ENCODE data around the gene PIBF1.
A peak's percentile ranks its signal among the peaks of the same experiment; 100 is the strongest.

PIBF1 gene

GRCh38 chr13:73058736-73059459, 277.0 kb downstream of the PIBF1 start, which contains the start of gene KLF5:
Gene KLF5, plus strand, starts transcription at chr13:73059005. Its CDS starts 323 bp downstream, at chr13:73059328.
- in situ Hi-C loops (cut with MboI; ENCODE audit: low sequenced_read_pairs, unreplicated experiment): no loop called here
- DNase-seq (ENCODE audit: low spot score): peak; percentile 99
- TF ChIP-seq CTCF (IDR thresholded peaks at IDR 0.05; ENCODE audit: borderline replicate concordance, control extremely low read depth, extremely low read depth, insufficient read depth, missing control alignments): no peak

DNA sequence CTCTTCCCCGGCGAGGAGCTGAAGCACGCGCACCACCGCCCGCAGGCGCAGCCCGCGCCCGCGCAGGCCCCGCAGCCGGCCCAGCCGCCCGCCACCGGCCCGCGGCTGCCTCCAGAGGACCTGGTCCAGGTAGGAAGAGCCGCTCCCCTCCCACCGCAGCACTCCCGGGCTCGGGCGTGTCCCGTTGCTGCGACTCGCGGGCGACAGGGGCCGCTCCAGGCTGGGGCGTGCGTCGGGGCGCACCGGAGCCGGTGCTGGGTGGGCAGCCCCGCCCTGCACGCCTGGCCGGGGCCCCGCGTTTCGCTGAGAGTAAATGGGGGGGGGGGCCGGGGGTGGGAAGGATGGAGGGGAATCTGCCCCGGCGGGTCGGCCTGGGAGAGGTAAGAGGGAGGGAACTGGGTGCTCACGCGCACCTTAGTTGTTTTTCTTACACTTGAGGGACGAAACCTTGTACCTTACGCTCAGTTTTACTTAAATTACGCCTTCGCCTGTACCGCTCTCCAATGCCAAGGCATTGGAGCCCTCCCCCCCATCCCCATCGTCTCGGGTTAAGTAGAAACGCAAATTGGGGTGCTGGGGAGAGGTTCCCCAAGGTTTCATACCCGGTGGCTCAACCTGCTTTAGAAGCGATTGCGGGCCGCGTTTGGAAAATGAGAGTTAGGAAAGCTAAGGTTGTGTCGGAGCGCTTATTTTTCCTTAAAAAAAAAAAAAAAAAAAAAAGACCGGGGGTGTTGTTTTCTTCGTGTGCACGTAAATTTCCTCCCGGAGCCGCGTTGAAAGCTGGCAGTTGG, 277.7 kb downstream of the PIBF1 start:
- in situ Hi-C loops (cut with MboI; ENCODE audit: low sequenced_read_pairs, unreplicated experiment): no loop called here
- TF ChIP-seq CTCF (IDR thresholded peaks at IDR 0.05; ENCODE audit: borderline replicate concordance, control extremely low read depth, extremely low read depth, insufficient read depth, missing control alignments): no peak
- DNase-seq (ENCODE audit: low spot score): peak; percentile 79

DNA sequence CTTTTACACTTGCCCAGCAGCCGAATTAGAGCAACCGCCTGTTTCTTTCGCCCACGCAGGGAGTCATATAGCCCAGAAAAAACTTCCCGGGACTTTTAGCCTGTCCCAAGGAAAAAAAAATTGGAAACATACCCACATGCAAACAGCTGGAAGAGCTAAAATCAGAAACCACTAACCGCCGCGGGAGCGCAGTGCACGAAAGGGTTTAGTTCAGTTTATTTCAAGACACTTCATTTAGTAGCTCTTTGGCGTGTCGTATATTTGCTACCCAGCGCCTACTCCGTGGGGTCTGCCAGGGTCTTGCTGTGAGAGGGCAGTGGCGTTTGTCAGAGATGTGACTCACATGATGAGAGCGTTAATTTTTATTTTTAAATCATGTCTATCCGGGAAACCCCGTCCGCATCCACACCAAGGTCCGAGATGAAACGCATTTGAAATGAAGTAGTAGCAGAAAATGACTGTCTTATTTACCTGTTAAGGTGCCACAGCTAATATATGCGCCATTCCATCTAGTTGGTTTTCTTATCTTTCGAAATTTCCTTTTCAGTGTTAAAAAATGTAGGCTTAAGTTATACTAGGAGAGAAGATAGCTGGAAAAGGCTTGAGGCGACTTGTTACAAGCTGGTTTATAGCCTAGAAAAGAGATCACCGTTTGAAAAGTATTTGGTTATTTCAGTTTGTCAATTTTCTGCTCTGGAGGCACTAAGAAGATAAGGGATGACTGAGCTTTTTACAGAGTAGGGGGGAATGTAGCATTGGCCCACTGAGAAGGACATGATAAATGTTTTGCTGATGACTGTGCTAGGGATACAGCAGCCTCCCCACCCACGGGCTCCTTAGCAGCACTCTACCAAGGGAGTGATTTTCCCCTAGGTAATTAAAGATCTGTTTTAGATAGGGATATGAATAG, 278.6 kb downstream of the PIBF1 start:
- in situ Hi-C loops (cut with MboI; ENCODE audit: low sequenced_read_pairs, unreplicated experiment): no loop called here
- peak; percentile 26 for DNase-seq (ENCODE audit: low spot score)

GRCh38 chr13:73061473-73061872, 279.5 kb downstream of the PIBF1 start:
- TF ChIP-seq CTCF (IDR thresholded peaks at IDR 0.05; ENCODE audit: borderline replicate concordance, control extremely low read depth, extremely low read depth, insufficient read depth, missing control alignments): no peak
- in situ Hi-C loops (cut with MboI; ENCODE audit: low sequenced_read_pairs, unreplicated experiment): no loop called here

More for the DNA sequence above, 278.6 kb downstream of the PIBF1 start:
- TF ChIP-seq CTCF (IDR thresholded peaks at IDR 0.05; ENCODE audit: borderline replicate concordance, control extremely low read depth, extremely low read depth, insufficient read depth, missing control alignments): no peak

DNA sequence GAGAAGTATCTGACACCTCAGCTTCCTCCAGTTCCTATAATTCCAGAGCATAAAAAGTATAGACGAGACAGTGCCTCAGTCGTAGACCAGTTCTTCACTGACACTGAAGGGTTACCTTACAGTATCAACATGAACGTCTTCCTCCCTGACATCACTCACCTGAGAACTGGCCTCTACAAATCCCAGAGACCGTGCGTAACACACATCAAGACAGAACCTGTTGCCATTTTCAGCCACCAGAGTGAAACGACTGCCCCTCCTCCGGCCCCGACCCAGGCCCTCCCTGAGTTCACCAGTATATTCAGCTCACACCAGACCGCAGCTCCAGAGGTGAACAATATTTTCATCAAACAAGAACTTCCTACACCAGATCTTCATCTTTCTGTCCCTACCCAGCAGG, 279.9 kb downstream of the PIBF1 start:
- TF ChIP-seq CTCF (IDR thresholded peaks at IDR 0.05; ENCODE audit: borderline replicate concordance, control extremely low read depth, extremely low read depth, insufficient read depth, missing control alignments): no peak
- in situ Hi-C loops (cut with MboI; ENCODE audit: low sequenced_read_pairs, unreplicated experiment): no loop called here
- no peak for DNase-seq (ENCODE audit: low spot score)

More at GRCh38 chr13:73061473-73061872, 279.5 kb downstream of the PIBF1 start:
- DNase-seq (ENCODE audit: low spot score): no peak

DNA sequence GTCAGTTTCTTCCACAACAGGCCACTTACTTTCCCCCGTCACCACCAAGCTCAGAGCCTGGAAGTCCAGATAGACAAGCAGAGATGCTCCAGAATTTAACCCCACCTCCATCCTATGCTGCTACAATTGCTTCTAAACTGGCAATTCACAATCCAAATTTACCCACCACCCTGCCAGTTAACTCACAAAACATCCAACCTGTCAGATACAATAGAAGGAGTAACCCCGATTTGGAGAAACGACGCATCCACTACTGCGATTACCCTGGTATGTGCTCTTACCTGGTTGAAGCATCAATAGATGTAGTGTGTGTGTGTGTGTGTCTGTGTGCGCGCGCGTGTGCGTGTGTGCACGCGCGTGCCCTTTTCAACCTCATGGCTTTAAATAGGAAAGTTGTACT, 280.5 kb downstream of the PIBF1 start:
- in situ Hi-C loops (cut with MboI; ENCODE audit: low sequenced_read_pairs, unreplicated experiment): no loop called here
- DNase-seq (ENCODE audit: low spot score): no peak

More for the DNA sequence above, 280.5 kb downstream of the PIBF1 start:
- no peak for TF ChIP-seq CTCF (IDR thresholded peaks at IDR 0.05; ENCODE audit: borderline replicate concordance, control extremely low read depth, extremely low read depth, insufficient read depth, missing control alignments)

All from GM13976 (cell line).